ENCODE results near the gene GNAQ. TPM values are rescaled to one million over a fixed set of nuclear protein-coding genes. Genes with fewer than 3 reads are reported as not detected.
A peak's percentile ranks its signal among the peaks of the same experiment; 100 is the strongest.

GNAQ gene
- total RNA-seq, 1 experiment from 2014 or later = 55.5 TPM

- Mint-ChIP-seq H3K36me3 (no peaks in the 10 kb centered on the region), H3K27ac (no peak overlapping the region), H3K9me3 (no peaks in the 10 kb centered on the region), H3K4me1 (peaks cover 17% of the 10 kb centered on the region), H3K27me3 (ENCODE audit: low read depth) (no peaks in the 10 kb centered on the region), H3K4me3 (no peak overlapping the region)
- TF ChIP-seq IRF2 (CRISPR knock-in tag; IDR thresholded peaks at IDR 0.05; ENCODE audit: borderline replicate concordance, low read depth) (no peak), GRHL2 (CRISPR knock-in tag; IDR thresholded peaks at IDR 0.05; ENCODE audit: insufficient replicate concordance, severe bottlenecking) (no peak), ESRRA (CRISPR knock-in tag; IDR thresholded peaks at IDR 0.05; ENCODE audit: borderline replicate concordance) (no peak), ZNF416 (CRISPR knock-in tag; IDR thresholded peaks at IDR 0.05) (no peak), ATF6 (CRISPR knock-in tag; IDR thresholded peaks at IDR 0.05) (no peak), CTCF (IDR thresholded peaks at IDR 0.05) (no peak), ZNF512 (CRISPR knock-in tag; IDR thresholded peaks at IDR 0.05; ENCODE audit: borderline replicate concordance) (no peak), NFE2L1 (CRISPR knock-in tag; IDR thresholded peaks at IDR 0.05) (no peak), FOXK1 (CRISPR knock-in tag; IDR thresholded peaks at IDR 0.05) (no peak), MLX (CRISPR knock-in tag; IDR thresholded peaks at IDR 0.05) (no peak), TEAD4 (CRISPR knock-in tag; IDR thresholded peaks at IDR 0.05) (no peak), NR1H2 (CRISPR knock-in tag; IDR thresholded peaks at IDR 0.05) (no peak)
- no peak for DNase-seq (ENCODE audit: low spot score)
- ATAC-seq = no peak
- CTCF ChIA-PET = no interaction called here
- POLR2A ChIA-PET = no interaction called here
These were observed 237.8 kb downstream of the GNAQ start for GRCh38 chr9:77793849-77794248.

- DNase-seq (ENCODE audit: low spot score) (no peak), ATAC-seq (no peak)
- no peaks in the 10 kb centered on the region for H3K36me3 Mint-ChIP-seq
- H3K27ac Mint-ChIP-seq = peak overlapping the region; percentile 11; the same call in 1 of the 2 replicates
- TF ChIP-seq CDX4 (CRISPR knock-in tag; IDR thresholded peaks at IDR 0.05; ENCODE audit: borderline replicate concordance) = no peak
- TF ChIP-seq GRHL2 (CRISPR knock-in tag; IDR thresholded peaks at IDR 0.05; ENCODE audit: insufficient replicate concordance, severe bottlenecking) = no peak
- TF ChIP-seq FOXK1 (CRISPR knock-in tag; IDR thresholded peaks at IDR 0.05) = no peak
- no peak for TF ChIP-seq MYBL2 (CRISPR knock-in tag; IDR thresholded peaks at IDR 0.05)
- H3K9me3 Mint-ChIP-seq = no peaks in the 10 kb centered on the region
- H3K4me3 Mint-ChIP-seq = no peak overlapping the region
- ChIA-PET CTCF (no interaction called here), POLR2A (no interaction called here)
- no peaks in the 10 kb centered on the region for H3K27me3 Mint-ChIP-seq (ENCODE audit: low read depth)
- H3K4me1 Mint-ChIP-seq = peaks cover 28% of the 10 kb centered on the region
These were observed 241.7 kb downstream of the GNAQ start for GRCh38 chr9:77789891-77790290.

- POLR2A ChIA-PET = no interaction called here
- no peaks in the 10 kb centered on the region for H3K36me3 Mint-ChIP-seq
- H3K27me3 Mint-ChIP-seq (ENCODE audit: low read depth) = no peaks in the 10 kb centered on the region
- no peak overlapping the region for H3K27ac Mint-ChIP-seq
- peaks cover 20% of the 10 kb centered on the region for H3K4me1 Mint-ChIP-seq
- no peak overlapping the region for H3K4me3 Mint-ChIP-seq
- no peaks in the 10 kb centered on the region for H3K9me3 Mint-ChIP-seq
- no peak for ATAC-seq
- CTCF ChIA-PET = interaction anchor here (1.0 kb wide), 1 partner anchor 11 kb away, joined by 4 read pairs; no protein-coding TSS in a partner anchor
- DNase-seq (ENCODE audit: low spot score) = no peak
- no peak for TF ChIP-seq NFATC4 (CRISPR knock-in tag; IDR thresholded peaks at IDR 0.05)
- no peak for TF ChIP-seq ZNF671 (CRISPR knock-in tag; IDR thresholded peaks at IDR 0.05)
- TF ChIP-seq ELF4 (CRISPR knock-in tag; IDR thresholded peaks at IDR 0.05; ENCODE audit: low read depth) = no peak
- no peak for TF ChIP-seq HMGA2 (CRISPR knock-in tag; IDR thresholded peaks at IDR 0.05)
- no peak for TF ChIP-seq GABPB1 (CRISPR knock-in tag; IDR thresholded peaks at IDR 0.05)
- no peak for TF ChIP-seq ERG (CRISPR knock-in tag; IDR thresholded peaks at IDR 0.05)
- no peak for TF ChIP-seq SMAD4 (CRISPR knock-in tag; IDR thresholded peaks at IDR 0.05)
- no peak for TF ChIP-seq SOX15 (CRISPR knock-in tag; IDR thresholded peaks at IDR 0.05)
- no peak for TF ChIP-seq CREB1 (CRISPR knock-in tag; IDR thresholded peaks at IDR 0.05)
- no peak for TF ChIP-seq ATF3 (CRISPR knock-in tag; conservative IDR thresholded peaks at IDR 0.05)
These were observed 246.3 kb downstream of the GNAQ start for GRCh38 chr9:77785341-77785740.

Measured in WTC11 (cell line).